ENCODE measurements around the gene OR3A2.

DNA sequence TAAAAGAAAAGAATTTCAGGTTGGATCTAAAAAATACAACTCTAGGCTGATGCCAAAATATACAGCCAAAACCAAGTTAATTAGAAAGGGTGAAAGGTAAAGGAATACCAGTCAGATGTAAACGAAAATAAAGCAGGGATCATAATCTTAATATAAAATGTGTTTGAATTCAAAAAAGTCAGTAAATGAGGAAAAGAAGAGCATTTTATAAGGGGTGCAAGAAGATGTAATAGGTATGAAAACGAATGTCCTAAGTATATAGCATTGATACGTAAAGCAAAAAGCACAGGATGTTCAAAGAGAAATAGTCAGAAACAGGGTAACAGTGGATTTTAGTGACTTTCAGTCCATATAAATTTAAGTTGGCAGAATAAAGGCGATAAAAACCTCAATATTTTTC lies 90.5 kb downstream of the OR3A2 start:
- TF ChIP-seq ZNF274 (IDR thresholded peaks at IDR 0.05; ENCODE audit: low read depth, low read length) (no peak), SUZ12 (IDR thresholded peaks at IDR 0.05; ENCODE audit: extremely low read depth, insufficient read depth, insufficient read length) (no peak), YY1 (IDR thresholded peaks at IDR 0.05; ENCODE audit: insufficient read depth, insufficient read length) (no peak)

Measured in NT2/D1 (cell line).